GM12873 (cell line): ENCODE measurements around the gene LPGAT1.

Experiments used
- TF ChIP-seq, protein P1 (sequence below): IDR thresholded peaks from 2 replicates; pipeline ENCODE4 v1.5.1; 2012; ENCODE audit warnings: low read depth, mild to moderate bottlenecking, moderate library complexity, low read length, control low read depth; ENCODE audit not compliant: insufficient read depth; ENCODE audit errors: missing control alignments

The LPGAT1 gene

DNA sequence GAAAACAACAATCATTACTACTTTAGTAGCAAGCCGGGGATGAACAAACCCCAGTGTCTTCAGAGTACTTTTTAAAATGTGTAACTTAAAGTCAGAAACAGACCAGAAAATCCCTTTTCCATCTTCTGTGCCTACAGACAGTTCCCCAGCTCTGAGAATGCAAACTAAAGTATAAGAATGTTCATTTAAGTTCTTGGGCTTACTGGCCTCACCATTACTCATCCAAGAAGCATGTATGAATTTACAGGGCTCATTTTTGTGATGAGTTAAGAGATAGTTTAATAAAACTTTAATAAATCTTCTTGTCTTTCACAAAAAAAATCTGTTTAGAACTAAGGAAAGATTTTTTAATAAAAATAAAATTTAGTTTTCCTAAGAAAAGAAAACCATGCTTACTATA, 4.6 kb downstream of the LPGAT1 start:
- TF ChIP-seq, protein P1, sequence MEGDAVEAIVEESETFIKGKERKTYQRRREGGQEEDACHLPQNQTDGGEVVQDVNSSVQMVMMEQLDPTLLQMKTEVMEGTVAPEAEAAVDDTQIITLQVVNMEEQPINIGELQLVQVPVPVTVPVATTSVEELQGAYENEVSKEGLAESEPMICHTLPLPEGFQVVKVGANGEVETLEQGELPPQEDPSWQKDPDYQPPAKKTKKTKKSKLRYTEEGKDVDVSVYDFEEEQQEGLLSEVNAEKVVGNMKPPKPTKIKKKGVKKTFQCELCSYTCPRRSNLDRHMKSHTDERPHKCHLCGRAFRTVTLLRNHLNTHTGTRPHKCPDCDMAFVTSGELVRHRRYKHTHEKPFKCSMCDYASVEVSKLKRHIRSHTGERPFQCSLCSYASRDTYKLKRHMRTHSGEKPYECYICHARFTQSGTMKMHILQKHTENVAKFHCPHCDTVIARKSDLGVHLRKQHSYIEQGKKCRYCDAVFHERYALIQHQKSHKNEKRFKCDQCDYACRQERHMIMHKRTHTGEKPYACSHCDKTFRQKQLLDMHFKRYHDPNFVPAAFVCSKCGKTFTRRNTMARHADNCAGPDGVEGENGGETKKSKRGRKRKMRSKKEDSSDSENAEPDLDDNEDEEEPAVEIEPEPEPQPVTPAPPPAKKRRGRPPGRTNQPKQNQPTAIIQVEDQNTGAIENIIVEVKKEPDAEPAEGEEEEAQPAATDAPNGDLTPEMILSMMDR: no peak

DNA sequence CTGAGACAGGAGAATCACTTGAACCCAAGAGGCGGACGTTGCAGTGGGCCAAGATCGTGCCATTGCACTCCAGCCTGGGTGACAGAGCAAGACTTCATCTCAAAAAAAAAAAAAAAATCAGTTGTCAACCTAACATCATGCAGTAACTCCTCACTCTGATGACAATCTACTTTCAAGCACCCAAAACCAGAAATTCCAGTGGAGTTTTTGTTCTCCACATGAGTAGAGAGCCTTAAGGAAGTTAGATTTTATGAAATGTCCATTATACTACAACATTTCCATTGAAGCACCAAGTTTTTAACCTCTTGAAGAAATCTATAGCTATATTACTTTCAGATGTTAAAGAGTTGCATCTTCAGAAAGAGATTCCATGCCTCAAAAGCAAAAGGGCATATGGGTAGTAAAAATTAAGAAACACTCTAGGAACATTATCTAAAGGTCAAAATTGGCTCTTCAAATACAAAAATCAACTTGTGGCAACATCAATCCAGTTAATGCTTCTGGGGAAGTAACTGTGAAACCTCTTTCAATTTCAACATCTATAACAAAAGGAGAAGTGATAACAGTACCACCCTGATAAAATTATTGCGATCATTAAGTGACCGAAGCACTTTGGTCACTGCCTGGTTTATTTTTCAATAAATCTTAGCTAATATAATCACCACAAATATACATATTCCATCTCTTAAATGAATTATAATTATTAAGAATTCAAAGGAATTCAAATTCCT, 7.7 kb downstream of the LPGAT1 start:
- TF ChIP-seq, protein P1: no peak

DNA sequence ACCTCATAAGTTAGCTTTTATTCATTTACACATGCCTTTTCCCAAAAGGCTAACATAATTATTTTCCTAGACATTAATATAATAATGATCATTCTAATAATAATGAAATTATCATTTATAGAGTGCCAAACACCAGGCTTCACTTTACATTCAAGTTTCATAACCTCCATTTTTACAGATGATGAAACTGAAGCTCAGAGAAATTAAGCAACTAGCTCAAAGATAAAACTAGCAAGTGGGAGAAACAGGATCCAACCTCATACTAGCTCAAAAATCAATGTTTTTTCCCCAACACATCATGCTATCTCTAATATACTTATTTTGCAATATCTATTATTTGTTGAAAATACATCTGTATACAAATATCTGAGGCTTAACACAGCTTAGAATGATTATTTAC, 14.0 kb downstream of the LPGAT1 start:
- TF ChIP-seq, protein P1: no peak

DNA sequence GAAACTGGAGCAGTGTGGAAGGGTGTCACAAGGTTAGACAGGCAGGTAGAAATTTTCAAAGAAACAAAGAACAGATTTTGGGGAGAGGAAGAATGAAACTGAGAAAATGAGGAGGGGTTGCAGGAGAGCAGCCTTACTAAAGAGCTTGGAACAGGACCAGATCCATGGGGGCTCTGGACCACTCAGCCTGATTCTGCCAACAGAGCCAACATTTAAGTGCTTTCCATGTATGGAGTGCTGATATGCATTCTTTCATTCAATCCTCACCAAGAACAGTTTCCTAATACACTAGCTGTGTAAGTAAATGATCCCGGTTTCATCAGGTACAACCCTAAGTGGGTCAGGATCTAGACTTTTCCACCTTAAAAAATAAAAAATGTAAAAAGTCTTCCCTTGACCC, 16.2 kb downstream of the LPGAT1 start:
- TF ChIP-seq, protein P1: no peak

DNA sequence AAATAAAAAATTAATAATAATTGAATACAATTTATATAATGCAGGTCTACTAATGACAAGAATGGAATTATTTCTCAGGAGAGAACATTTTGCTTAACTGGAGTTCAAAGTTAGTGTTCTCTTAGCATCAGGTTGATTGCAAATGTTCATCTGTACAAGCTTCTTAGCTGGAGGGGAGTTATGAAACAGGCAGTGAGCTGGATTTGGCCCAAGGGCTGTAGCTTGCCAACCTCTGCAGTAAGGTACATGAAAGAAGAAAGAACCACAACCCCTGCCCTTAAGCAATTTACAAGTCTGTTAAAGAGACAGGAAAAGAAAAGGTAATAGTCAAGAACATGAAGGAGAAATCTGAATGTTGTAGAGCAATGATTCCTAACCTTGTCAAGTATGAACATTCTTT, 17.0 kb downstream of the LPGAT1 start:
- TF ChIP-seq, protein P1: no peak

DNA sequence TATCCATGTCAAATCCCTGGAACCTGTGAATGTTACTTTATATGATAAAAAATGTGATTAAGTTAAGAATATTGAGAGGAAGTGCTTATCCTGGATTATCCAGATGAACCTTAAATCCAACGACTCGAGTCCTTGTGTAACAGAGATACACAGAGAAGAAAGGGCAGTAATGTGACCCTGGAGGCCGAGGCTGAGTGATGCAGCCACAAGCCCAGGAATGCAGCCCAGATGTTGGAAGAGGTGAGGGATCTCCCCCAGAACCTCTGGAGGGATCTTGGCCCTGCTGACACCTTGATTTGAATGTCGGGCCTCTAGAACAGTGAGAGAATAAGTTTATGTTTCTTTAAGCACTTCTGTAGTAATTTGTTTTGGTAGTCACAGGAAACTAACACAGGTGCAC, 18.0 kb downstream of the LPGAT1 start:
- TF ChIP-seq, protein P1: no peak

DNA sequence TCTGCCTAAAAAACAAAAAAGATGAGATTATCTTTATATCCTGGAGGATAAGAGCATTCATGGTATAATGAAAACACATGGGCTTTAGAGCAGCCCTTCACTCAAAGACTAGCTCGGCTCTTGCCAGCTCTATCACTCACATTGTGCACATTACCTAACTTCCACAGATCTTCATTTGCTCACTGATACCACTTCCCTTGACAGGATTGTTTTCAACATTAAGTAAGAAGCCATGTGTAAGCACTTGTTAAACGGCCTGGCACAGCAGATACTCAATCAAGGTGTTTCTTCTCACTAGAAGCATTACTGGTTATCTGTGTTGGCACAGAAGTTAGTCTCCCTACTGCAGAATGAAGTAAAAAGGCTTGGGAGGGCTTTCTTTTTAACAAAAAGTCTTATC, 18.7 kb downstream of the LPGAT1 start:
- TF ChIP-seq, protein P1: no peak
